Measurements from ENCODE around the gene RNF213.

The RNF213 gene

GRCh38 chr17:80259457-80260068, 1.1 kb upstream of the RNF213 start:
- Histone ChIP-seq H3K27me3 (ENCODE audit: control insufficient read depth, insufficient read depth, low read length) (no peaks in the 10 kb centered on the region), H3K36me3 (ENCODE audit: control insufficient read depth, insufficient read depth, low read length) (no peaks in the 10 kb centered on the region), H3K9ac (ENCODE audit: low read length) (peak overlapping the region; percentile 57), H3K4me1 (ENCODE audit: control insufficient read depth, insufficient read depth, low read length) (peaks cover 17% of the 10 kb centered on the region), H3K27ac (ENCODE audit: low read depth, low read length) (peak overlapping the region; percentile 74), H3K4me3 (ENCODE audit: low read length) (peak overlapping the region; percentile 69)

DNA sequence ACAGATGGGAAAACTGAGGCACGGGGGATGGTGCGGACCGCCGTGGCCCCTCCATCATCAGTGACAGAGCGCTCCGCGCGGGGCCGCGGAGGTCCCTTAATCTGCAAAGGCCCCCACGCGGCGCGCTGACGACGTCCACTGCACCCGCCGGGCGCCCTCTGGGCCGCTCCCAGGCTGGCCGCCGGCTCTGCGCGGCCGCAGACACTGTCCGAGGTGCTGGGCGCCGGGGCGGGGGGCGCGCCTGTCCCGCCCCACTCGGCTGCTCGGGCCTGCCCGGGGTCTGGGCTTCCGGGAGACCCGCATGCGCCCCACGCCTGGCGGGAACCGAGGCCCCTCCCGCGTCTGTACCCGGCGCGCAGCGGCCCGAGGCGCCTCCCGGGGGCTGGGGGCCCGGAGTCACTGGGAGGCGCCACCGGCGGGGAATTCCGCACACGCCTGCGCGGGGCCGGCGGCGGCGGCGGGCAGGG, 550 bp upstream of the RNF213 start:
- peak overlapping the region; percentile 69 for H3K4me3 ChIP-seq (ENCODE audit: low read length)
- peak overlapping the region; percentile 57 for H3K9ac ChIP-seq (ENCODE audit: low read length)
- H3K27ac ChIP-seq (ENCODE audit: low read depth, low read length): peak overlapping the region; percentile 74
- H3K4me1 ChIP-seq (ENCODE audit: control insufficient read depth, insufficient read depth, low read length): peaks cover 17% of the 10 kb centered on the region
- no peaks in the 10 kb centered on the region for H3K27me3 ChIP-seq (ENCODE audit: control insufficient read depth, insufficient read depth, low read length)
- peaks cover 2% of the 10 kb centered on the region for H3K36me3 ChIP-seq (ENCODE audit: control insufficient read depth, insufficient read depth, low read length)

DNA sequence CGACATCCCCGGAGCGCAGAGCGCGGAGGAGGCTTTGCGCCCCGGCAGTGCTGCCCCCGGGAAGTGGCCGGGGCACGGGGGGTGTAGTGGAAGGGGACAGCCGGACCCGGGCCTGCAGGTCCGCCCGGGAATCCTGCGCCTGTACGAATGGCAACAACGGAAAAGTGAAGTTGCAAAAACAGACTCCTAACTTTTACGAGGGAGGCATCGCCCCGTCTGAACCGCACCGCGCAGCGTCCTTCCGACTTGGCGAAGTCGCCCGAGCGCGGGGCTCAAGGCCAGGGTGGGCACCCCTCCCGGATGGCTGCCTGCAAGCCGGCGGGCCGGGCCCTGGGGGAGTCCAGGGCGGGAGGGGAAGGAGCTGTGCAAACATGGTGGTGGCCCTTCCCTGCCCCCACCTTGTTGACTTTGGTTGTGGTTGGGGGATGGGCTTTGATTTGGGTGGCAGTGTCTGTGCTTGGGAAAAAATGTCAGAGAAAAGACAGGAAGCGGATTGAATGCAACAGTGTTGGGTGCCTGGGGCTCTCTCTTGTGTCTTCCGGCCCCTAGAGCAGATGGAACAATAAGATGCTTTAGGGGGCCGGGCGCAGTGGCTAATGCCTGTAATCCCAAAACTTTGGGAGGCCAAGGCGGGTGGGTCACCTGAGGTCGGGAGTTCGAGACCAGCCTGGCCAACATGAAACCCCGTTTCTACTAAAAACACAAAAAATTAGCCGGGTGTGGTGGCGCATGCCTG, 675 bp downstream of the RNF213 start:
- peak overlapping the region; percentile 96 for H3K4me3 ChIP-seq (ENCODE audit: low read length)
- H3K36me3 ChIP-seq (ENCODE audit: control insufficient read depth, insufficient read depth, low read length): peaks cover 2% of the 10 kb centered on the region
- peak overlapping the region; percentile 73 for H3K9ac ChIP-seq (ENCODE audit: low read length)
- H3K27me3 ChIP-seq (ENCODE audit: control insufficient read depth, insufficient read depth, low read length): no peaks in the 10 kb centered on the region
- H3K4me1 ChIP-seq (ENCODE audit: control insufficient read depth, insufficient read depth, low read length): peaks cover 17% of the 10 kb centered on the region
- H3K27ac ChIP-seq (ENCODE audit: low read depth, low read length): peak overlapping the region; percentile 93

GRCh38 chr17:80261895-80262279, 1.2 kb downstream of the RNF213 start:
- Histone ChIP-seq H3K27me3 (ENCODE audit: control insufficient read depth, insufficient read depth, low read length) (no peaks in the 10 kb centered on the region), H3K36me3 (ENCODE audit: control insufficient read depth, insufficient read depth, low read length) (peaks cover 2% of the 10 kb centered on the region), H3K4me3 (ENCODE audit: low read length) (peak overlapping the region; percentile 96), H3K9ac (ENCODE audit: low read length) (no peak overlapping the region), H3K4me1 (ENCODE audit: control insufficient read depth, insufficient read depth, low read length) (peaks cover 17% of the 10 kb centered on the region), H3K27ac (ENCODE audit: low read depth, low read length) (peak overlapping the region; percentile 93)

DNA sequence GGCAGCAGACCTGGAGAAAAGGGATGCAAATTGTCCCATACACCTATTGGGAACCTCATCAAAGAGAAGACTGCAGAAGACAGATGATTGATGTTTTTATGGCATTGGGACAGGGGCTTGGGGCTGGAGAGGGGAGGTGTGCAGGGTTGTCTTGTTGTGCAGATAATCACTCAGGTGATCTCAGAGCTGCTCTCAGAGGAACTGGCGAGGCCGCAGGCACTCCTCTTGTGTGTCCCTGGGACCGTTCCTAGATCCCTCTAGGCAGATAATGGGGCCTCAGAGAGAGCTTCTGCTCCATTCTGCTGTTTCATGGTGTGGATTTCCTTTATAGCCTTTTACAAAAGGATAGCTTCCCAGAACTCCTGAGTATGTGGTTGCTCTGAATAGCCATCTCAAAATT, 1.6 kb downstream of the RNF213 start:
- Histone ChIP-seq H3K27me3 (ENCODE audit: control insufficient read depth, insufficient read depth, low read length) (no peaks in the 10 kb centered on the region), H3K4me1 (ENCODE audit: control insufficient read depth, insufficient read depth, low read length) (peaks cover 17% of the 10 kb centered on the region), H3K36me3 (ENCODE audit: control insufficient read depth, insufficient read depth, low read length) (peaks cover 2% of the 10 kb centered on the region), H3K27ac (ENCODE audit: low read depth, low read length) (peak overlapping the region; percentile 68), H3K9ac (ENCODE audit: low read length) (no peak overlapping the region), H3K4me3 (ENCODE audit: low read length) (no peak overlapping the region)

- peaks cover 2% of the 10 kb centered on the region for H3K36me3 ChIP-seq (ENCODE audit: control insufficient read depth, insufficient read depth, low read length)
- H3K27ac ChIP-seq (ENCODE audit: low read depth, low read length): peak overlapping the region; percentile 68
- peaks cover 17% of the 10 kb centered on the region for H3K4me1 ChIP-seq (ENCODE audit: control insufficient read depth, insufficient read depth, low read length)
- H3K9ac ChIP-seq (ENCODE audit: low read length): no peak overlapping the region
- H3K4me3 ChIP-seq (ENCODE audit: low read length): peak overlapping the region; percentile 81
- no peaks in the 10 kb centered on the region for H3K27me3 ChIP-seq (ENCODE audit: control insufficient read depth, insufficient read depth, low read length)
These were observed 2.2 kb downstream of the RNF213 start for GRCh38 chr17:80262775-80263244.

GRCh38 chr17:80263253-80264204, 2.9 kb downstream of the RNF213 start:
- H3K27ac ChIP-seq (ENCODE audit: low read depth, low read length): peak overlapping the region; percentile 68
- peak overlapping the region; percentile 81 for H3K4me3 ChIP-seq (ENCODE audit: low read length)
- H3K36me3 ChIP-seq (ENCODE audit: control insufficient read depth, insufficient read depth, low read length): peaks cover 2% of the 10 kb centered on the region
- no peaks in the 10 kb centered on the region for H3K27me3 ChIP-seq (ENCODE audit: control insufficient read depth, insufficient read depth, low read length)
- H3K9ac ChIP-seq (ENCODE audit: low read length): no peak overlapping the region
- H3K4me1 ChIP-seq (ENCODE audit: control insufficient read depth, insufficient read depth, low read length): peaks cover 17% of the 10 kb centered on the region

GRCh38 chr17:80264205-80265075, 3.8 kb downstream of the RNF213 start:
- no peak overlapping the region for H3K9ac ChIP-seq (ENCODE audit: low read length)

GRCh38 chr17:80265205-80266068, 4.8 kb downstream of the RNF213 start:
- Histone ChIP-seq H3K27ac (ENCODE audit: low read depth, low read length) (no peak overlapping the region), H3K36me3 (ENCODE audit: control insufficient read depth, insufficient read depth, low read length) (peaks cover 14% of the 10 kb centered on the region), H3K4me1 (ENCODE audit: control insufficient read depth, insufficient read depth, low read length) (peaks cover 17% of the 10 kb centered on the region), H3K27me3 (ENCODE audit: control insufficient read depth, insufficient read depth, low read length) (no peaks in the 10 kb centered on the region), H3K4me3 (ENCODE audit: low read length) (no peak overlapping the region), H3K9ac (ENCODE audit: low read length) (no peak overlapping the region)

More at GRCh38 chr17:80264205-80265075, 3.8 kb downstream of the RNF213 start:
- H3K36me3 ChIP-seq (ENCODE audit: control insufficient read depth, insufficient read depth, low read length): peaks cover 8% of the 10 kb centered on the region
- peak overlapping the region; percentile 81 for H3K4me3 ChIP-seq (ENCODE audit: low read length)
- no peaks in the 10 kb centered on the region for H3K27me3 ChIP-seq (ENCODE audit: control insufficient read depth, insufficient read depth, low read length)
- H3K4me1 ChIP-seq (ENCODE audit: control insufficient read depth, insufficient read depth, low read length): peaks cover 17% of the 10 kb centered on the region
- H3K27ac ChIP-seq (ENCODE audit: low read depth, low read length): peak overlapping the region; percentile 56

DNA sequence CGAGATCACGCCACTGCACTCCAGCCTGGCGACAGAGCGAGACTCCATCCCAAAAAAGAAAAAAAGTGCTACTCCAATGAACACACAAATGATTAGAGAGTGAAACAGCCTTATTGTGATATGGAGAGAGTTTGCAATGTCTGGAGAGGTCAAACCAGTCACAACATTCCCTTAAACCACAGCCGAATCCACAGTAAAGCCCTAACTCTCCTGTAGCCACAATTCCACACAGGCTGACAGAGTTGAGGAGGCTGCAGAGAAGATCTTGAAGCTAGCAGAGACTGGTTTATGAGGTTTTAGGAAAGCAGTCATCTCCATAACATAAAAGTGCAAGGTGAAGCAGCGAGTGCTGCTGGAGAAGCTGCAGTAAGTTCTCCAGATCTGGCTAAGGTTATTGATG, 6.7 kb downstream of the RNF213 start:
- H3K4me3 ChIP-seq (ENCODE audit: low read length): no peak overlapping the region
- peaks cover 11% of the 10 kb centered on the region for H3K4me1 ChIP-seq (ENCODE audit: control insufficient read depth, insufficient read depth, low read length)
- peaks cover 14% of the 10 kb centered on the region for H3K36me3 ChIP-seq (ENCODE audit: control insufficient read depth, insufficient read depth, low read length)
- no peak overlapping the region for H3K9ac ChIP-seq (ENCODE audit: low read length)
- H3K27me3 ChIP-seq (ENCODE audit: control insufficient read depth, insufficient read depth, low read length): no peaks in the 10 kb centered on the region
- H3K27ac ChIP-seq (ENCODE audit: low read depth, low read length): no peak overlapping the region

GRCh38 chr17:80268427-80268826, 7.8 kb downstream of the RNF213 start:
- Histone ChIP-seq H3K36me3 (ENCODE audit: control insufficient read depth, insufficient read depth, low read length) (peaks cover 22% of the 10 kb centered on the region), H3K9ac (ENCODE audit: low read length) (no peak overlapping the region), H3K4me1 (ENCODE audit: control insufficient read depth, insufficient read depth, low read length) (peaks cover 5% of the 10 kb centered on the region), H3K4me3 (ENCODE audit: low read length) (no peak overlapping the region), H3K27ac (ENCODE audit: low read depth, low read length) (no peak overlapping the region), H3K27me3 (ENCODE audit: control insufficient read depth, insufficient read depth, low read length) (no peaks in the 10 kb centered on the region)

All from rectal smooth muscle tissue (tissue), 1 donor.